Activated T-cell treated with anti-CD3 and anti-CD28 coated beads, Interleukin-2, amount 50 U/mL, for 72 hours (primary cell): ENCODE measurements around the gene CATSPER4. TPM values are rescaled to one million over a fixed set of nuclear protein-coding genes. Genes with fewer than 3 reads are reported as not detected.
A peak's percentile ranks its signal among the peaks of the same experiment; 100 is the strongest.

Experiments used
- ATAC-seq, 2 donors: fragments of 150-1000 bp; cut with Tn5 transposase; replicated peaks in 1 of 2; 2 replicates each; pipeline ENCODE4 v1.10.0; 2021; ENCODE audit warnings: moderate library complexity in 2 of 2, mild to moderate bottlenecking in 1 of 2
- DNase-seq, 2 donors: peaks; one replicate each; pipeline ENCODE4 v3.0.0; 2021 to 2022; ENCODE audit warnings: mixed read lengths in 1 of 2
- H3K27ac Mint-ChIP-seq: one replicate; pipeline ENCODE4 v1.8.0; 2022; ENCODE audit warnings: mild to moderate bottlenecking, moderate library complexity, mixed read lengths
- H3K27me3 Mint-ChIP-seq: one replicate; pipeline ENCODE4 v1.8.0; 2022; ENCODE audit warnings: low read depth, mixed read lengths
- H3K36me3 Mint-ChIP-seq, 2 donors: one replicate each; pipeline ENCODE4 v1.8.0; 2022; ENCODE audit warnings: mixed read lengths in 2 of 2, mild to moderate bottlenecking in 1 of 2; ENCODE audit not compliant: insufficient read depth in 2 of 2
- H3K4me1 Mint-ChIP-seq: one replicate; pipeline ENCODE4 v1.8.0; 2022; ENCODE audit warnings: low read depth, mixed read lengths
- H3K4me3 Mint-ChIP-seq, 2 donors: one replicate each; pipeline ENCODE4 v1.8.0; 2022; ENCODE audit warnings: mild to moderate bottlenecking in 2 of 2, mixed read lengths in 2 of 2, moderate library complexity in 2 of 2
- H3K9me3 Mint-ChIP-seq, 2 donors: one replicate each; pipeline ENCODE4 v1.8.0; 2022; ENCODE audit warnings: mixed read lengths in 2 of 2
- total RNA-seq, 2 donors: library from RNA; stranded (reverse); gene quantifications; one replicate each; pipeline ENCODE4 v1.2.3, GENCODE V29; 2022

The CATSPER4 gene
- total RNA-seq, 2 donors from 2014 or later: 0.19 TPM; not detected in 1

DNA sequence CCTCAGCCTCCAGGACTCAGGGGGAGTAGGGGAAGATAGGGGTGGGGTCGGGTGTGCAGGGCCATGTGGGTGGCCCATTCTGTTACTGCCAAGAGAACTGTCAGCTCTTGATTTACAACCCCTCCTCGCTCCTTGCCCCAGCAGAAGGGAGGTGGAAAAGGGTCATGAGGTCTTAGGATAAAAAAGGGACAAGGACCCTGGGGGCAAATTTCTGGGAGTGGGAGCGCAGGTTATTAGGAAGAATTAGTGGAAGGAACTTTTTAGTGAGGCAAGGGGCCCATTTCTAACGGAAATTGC is 30.7 kb upstream of the CATSPER4 start:
- H3K4me3 Mint-ChIP-seq: no peak overlapping the region
- H3K4me1 Mint-ChIP-seq: peaks cover 12% of the 10 kb centered on the region
- peaks cover 60% of the 10 kb centered on the region for H3K27me3 Mint-ChIP-seq
- no peaks in the 10 kb centered on the region for H3K36me3 Mint-ChIP-seq
- no peak for DNase-seq
- H3K27ac Mint-ChIP-seq: no peak overlapping the region
- no peak for ATAC-seq
- no peaks in the 10 kb centered on the region for H3K9me3 Mint-ChIP-seq

DNA sequence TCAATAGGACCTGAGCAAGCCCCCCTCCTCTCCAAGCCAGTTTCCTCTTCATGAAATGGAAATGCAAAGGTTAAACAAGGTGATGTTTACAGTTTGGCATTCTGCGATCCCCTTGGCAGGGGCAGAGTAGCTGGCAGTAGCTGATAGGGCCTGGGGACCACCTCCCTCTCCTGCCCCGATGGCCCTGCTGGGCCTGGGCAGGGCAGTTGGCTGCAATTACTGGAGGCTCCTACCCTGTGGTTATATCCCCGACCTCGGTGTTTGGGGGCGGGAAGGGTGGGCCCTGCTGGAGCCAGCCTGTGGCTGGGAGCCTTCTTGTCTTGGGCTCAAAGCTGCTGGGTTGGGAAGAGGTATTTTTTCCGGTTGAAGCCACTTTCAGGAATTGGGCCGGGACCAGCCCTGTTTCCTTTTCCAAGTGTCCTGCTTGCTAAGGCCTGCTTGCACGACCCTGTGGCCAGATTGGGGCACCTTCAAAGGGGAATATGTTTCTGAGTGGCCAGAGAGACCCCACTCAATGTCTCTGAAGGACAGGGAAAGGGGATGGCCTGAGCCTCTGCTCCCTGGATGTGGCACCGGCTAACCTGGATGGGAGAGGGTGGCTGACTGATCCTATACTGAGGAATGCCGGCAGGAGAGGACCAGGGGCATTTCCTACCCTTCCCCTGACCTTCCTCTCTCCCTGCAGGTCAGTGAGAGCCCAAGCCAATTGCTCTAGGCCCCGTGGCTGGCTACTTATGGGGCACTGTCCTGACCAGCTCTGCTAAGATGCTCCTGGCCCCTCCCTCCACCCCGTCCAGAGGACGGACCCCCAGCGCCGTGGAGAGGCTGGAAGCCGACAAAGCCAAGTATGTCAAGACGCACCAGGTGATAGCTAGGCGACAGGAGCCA is 29.6 kb upstream of the CATSPER4 start:
- Mint-ChIP-seq H3K4me1 (peaks cover 23% of the 10 kb centered on the region), H3K27ac (no peak overlapping the region), H3K4me3 (peak overlapping the region; percentile 45 to 54), H3K27me3 (peaks cover 56% of the 10 kb centered on the region), H3K9me3 (no peaks in the 10 kb centered on the region), H3K36me3 (no peaks in the 10 kb centered on the region)
- no peak for DNase-seq
- no peak for ATAC-seq

- H3K27ac Mint-ChIP-seq: no peak overlapping the region
- H3K4me1 Mint-ChIP-seq: peaks cover 24% of the 10 kb centered on the region
- H3K27me3 Mint-ChIP-seq: peaks cover 48% of the 10 kb centered on the region
- DNase-seq (peak; percentile 52 to 59), ATAC-seq (peak; percentile 60 to 62)
- H3K4me3 Mint-ChIP-seq: peak overlapping the region; percentile 55 to 76
- no peaks in the 10 kb centered on the region for H3K36me3 Mint-ChIP-seq
- no peaks in the 10 kb centered on the region for H3K9me3 Mint-ChIP-seq
Measured at GRCh38 chr1:26161415-26162219, 28.8 kb upstream of the CATSPER4 start.

- DNase-seq: no peak
- H3K36me3 Mint-ChIP-seq: no peaks in the 10 kb centered on the region
- ATAC-seq: no peak
- H3K27ac Mint-ChIP-seq: no peak overlapping the region
- H3K9me3 Mint-ChIP-seq: no peaks in the 10 kb centered on the region
- peaks cover 28% of the 10 kb centered on the region for H3K4me1 Mint-ChIP-seq
- peaks cover 46% of the 10 kb centered on the region for H3K27me3 Mint-ChIP-seq
- peak overlapping the region; percentile 44 to 76 for H3K4me3 Mint-ChIP-seq
Measured at GRCh38 chr1:26162220-26162709, 28.1 kb upstream of the CATSPER4 start.

GRCh38 chr1:26163684-26164035 is 26.7 kb upstream of the CATSPER4 start:
- no peak overlapping the region for H3K27ac Mint-ChIP-seq
- H3K27me3 Mint-ChIP-seq: peaks cover 39% of the 10 kb centered on the region
- H3K9me3 Mint-ChIP-seq: no peaks in the 10 kb centered on the region
- H3K4me1 Mint-ChIP-seq: peaks cover 28% of the 10 kb centered on the region
- ATAC-seq: no peak
- no peaks in the 10 kb centered on the region for H3K36me3 Mint-ChIP-seq
- peak overlapping the region; percentile 60 to 71 for H3K4me3 Mint-ChIP-seq
- no peak for DNase-seq

DNA sequence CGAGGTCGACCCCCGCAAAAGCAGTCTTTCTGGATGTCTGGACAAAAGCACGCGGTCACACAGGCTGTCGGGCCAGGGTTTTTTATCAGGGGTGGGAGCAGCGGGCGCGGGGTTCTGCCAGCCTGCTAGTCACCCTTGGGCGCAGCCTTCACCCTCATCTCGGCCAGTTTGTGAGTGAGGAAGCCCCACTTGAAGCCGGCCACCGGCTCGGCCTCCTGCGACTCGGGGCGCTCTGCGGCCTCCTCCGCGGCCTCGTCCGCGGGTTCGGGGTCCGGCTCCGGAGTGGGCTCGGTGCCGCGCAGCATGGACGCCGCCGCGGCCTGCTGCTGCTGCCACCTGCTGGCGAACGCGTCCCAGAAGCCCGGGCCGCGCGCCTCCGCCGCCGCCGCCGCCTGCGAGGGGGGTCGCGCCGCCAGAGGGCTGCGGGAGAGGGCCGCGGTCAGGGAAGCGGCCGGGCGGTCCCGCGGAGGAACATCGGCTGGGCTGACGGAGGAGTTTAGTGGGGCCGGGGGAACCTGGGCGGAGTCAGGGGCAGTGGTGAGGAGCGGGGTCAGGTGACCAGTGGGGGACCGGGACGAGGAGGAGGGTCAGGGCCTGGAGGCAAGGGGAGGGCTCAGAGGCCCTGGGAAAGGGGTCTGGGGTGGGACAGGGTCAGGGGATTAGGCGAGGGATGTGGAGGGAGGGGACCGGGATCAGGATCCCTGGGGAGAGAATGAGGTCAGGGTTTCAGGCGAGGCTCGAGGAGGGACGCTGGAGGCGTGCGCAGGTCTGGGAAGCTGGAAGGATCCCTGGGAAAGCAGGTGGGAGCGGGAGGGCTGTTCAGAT is 26.2 kb upstream of the CATSPER4 start:
- Mint-ChIP-seq H3K9me3 (no peaks in the 10 kb centered on the region), H3K27ac (no peak overlapping the region), H3K4me1 (peaks cover 28% of the 10 kb centered on the region), H3K4me3 (peak overlapping the region; percentile 69 to 71), H3K27me3 (peaks cover 35% of the 10 kb centered on the region), H3K36me3 (no peaks in the 10 kb centered on the region)
- DNase-seq (peak; percentile 59 to 64), ATAC-seq (peak; percentile 77)

- Mint-ChIP-seq H3K4me1 (peaks cover 28% of the 10 kb centered on the region), H3K9me3 (no peaks in the 10 kb centered on the region)
- no peak for ATAC-seq
Measured at GRCh38 chr1:26164861-26165842, 25.2 kb upstream of the CATSPER4 start.

DNA sequence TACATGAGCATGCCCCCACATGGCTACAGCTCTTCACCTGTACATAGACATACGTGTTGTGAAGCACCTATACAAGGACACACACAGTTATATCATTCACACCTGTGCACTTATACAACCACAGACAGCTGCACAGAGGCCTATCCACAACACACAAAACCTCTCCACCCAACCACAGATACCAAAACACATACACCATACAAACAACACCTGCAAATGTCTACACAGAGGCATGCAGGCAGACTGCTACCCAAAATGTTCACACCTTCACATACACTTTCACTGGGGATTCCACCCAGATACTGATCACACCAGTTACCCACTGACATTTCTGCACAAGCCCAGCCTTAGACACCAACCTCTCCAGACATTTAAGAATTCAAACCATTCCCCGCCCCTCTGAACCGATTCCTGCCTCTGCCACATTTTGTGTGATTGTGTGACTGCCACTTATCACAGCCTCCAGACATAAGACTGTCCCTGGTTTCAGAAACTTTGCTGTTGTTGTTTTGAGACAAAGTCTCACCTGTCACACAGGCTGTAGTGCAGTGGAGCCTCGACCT is 23.6 kb upstream of the CATSPER4 start:
- Mint-ChIP-seq H3K36me3 (no peaks in the 10 kb centered on the region), H3K4me1 (peaks cover 41% of the 10 kb centered on the region), H3K4me3 (no peak overlapping the region), H3K27ac (no peak overlapping the region), H3K27me3 (peaks cover 30% of the 10 kb centered on the region), H3K9me3 (no peaks in the 10 kb centered on the region)
- ATAC-seq (no peak), DNase-seq (no peak)

More at GRCh38 chr1:26164861-26165842, 25.2 kb upstream of the CATSPER4 start:
- DNase-seq: no peak
- H3K4me3 Mint-ChIP-seq: peak overlapping the region; percentile 69 to 71
- no peak overlapping the region for H3K27ac Mint-ChIP-seq
- H3K27me3 Mint-ChIP-seq: peaks cover 30% of the 10 kb centered on the region
- H3K36me3 Mint-ChIP-seq: no peaks in the 10 kb centered on the region

GRCh38 chr1:26168410-26169197 is 21.8 kb upstream of the CATSPER4 start, which contains the start of gene C1orf232:
Gene C1orf232 (minus strand): TSS chr1:26168963. CDS start chr1:26168499, 464 bp downstream.
- Mint-ChIP-seq H3K4me3 (peak within 1 kb of the TSS; percentile 92 to 93), H3K9me3 (no peaks in the 10 kb centered on the region), H3K36me3 (no peaks in the 10 kb centered on the region), H3K4me1 (peaks cover 36% of the 10 kb centered on the region), H3K27ac (peak within 1 kb of the TSS; percentile 56), H3K27me3 (peaks cover 13% of the 10 kb centered on the region)
- ATAC-seq (no peak), DNase-seq (no peak)

- ATAC-seq: no peak
- Mint-ChIP-seq H3K27me3 (peaks cover 9% of the 10 kb centered on the region), H3K36me3 (no peaks in the 10 kb centered on the region), H3K27ac (peak overlapping the region; percentile 56), H3K9me3 (no peaks in the 10 kb centered on the region), H3K4me3 (peak overlapping the region; percentile 92 to 93), H3K4me1 (peaks cover 42% of the 10 kb centered on the region)
- DNase-seq: no peak
Measured at GRCh38 chr1:26169198-26169554, 21.2 kb upstream of the CATSPER4 start.
